Measurements from ENCODE around the gene PRICKLE2.

DNA sequence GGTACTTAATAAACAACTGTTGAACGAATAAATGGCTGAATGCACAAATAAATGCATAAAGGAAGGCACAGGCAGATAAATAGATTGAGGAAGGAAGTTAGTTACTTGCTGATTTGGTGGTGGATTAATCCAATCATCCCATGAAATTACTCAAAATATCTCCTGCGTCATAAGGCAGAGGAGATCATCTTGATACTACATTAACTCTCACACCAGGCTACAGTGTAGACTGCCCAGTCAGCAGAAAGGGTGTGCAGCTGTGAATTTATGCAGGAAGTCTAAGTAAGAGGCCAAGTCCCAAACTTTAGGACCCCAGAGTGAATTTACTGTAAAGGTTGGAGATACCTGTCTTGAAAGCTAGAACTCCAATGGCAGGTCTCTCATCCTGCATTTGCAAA, 38.6 kb downstream of the PRICKLE2 start:
- TF ChIP-seq, protein P1, sequence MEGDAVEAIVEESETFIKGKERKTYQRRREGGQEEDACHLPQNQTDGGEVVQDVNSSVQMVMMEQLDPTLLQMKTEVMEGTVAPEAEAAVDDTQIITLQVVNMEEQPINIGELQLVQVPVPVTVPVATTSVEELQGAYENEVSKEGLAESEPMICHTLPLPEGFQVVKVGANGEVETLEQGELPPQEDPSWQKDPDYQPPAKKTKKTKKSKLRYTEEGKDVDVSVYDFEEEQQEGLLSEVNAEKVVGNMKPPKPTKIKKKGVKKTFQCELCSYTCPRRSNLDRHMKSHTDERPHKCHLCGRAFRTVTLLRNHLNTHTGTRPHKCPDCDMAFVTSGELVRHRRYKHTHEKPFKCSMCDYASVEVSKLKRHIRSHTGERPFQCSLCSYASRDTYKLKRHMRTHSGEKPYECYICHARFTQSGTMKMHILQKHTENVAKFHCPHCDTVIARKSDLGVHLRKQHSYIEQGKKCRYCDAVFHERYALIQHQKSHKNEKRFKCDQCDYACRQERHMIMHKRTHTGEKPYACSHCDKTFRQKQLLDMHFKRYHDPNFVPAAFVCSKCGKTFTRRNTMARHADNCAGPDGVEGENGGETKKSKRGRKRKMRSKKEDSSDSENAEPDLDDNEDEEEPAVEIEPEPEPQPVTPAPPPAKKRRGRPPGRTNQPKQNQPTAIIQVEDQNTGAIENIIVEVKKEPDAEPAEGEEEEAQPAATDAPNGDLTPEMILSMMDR (IDR thresholded peaks at IDR 0.05): no peak
- TF ChIP-seq POLR2A (IDR thresholded peaks at IDR 0.05): no peak
